GM19328 (cell line): ENCODE data around the gene DVL3.

Experiments
- ATAC-seq: cut with Tn5 transposase; IDR thresholded peaks from one replicate; pipeline ENCODE4 v1.9.1; 2021; ENCODE audit warnings: mild to moderate bottlenecking, moderate library complexity; ENCODE audit not compliant: unreplicated experiment

The DVL3 gene

GRCh38 chr3:184209146-184209923 is 54.2 kb downstream of the DVL3 start:
- no peak for ATAC-seq

- no peak for ATAC-seq
Observed at GRCh38 chr3:184211297-184211696, 56.1 kb downstream of the DVL3 start.

GRCh38 chr3:184211718-184212117 is 56.5 kb downstream of the DVL3 start:
- ATAC-seq, result no peak

- no peak for ATAC-seq
Observed at GRCh38 chr3:184218814-184219213, 63.6 kb downstream of the DVL3 start.

GRCh38 chr3:184222521-184222920 is 67.3 kb downstream of the DVL3 start:
- no peak for ATAC-seq
